AG04449 (cell line): ENCODE measurements around the gene CDON.

ENCODE experiments used
- CTCF ChIA-PET: fragments of 350-600 bp; formaldehyde crosslinking; extraction: SDS; loops from one replicate; lab custom pipeline; 2021; ENCODE audit warnings: antibody characterized with exemption; lab: Yijun Ruan, JAX
- POLR2A ChIA-PET: fragments of 400-600, 350-600 bp; formaldehyde crosslinking; extraction: SDS; loops from one replicate; lab custom pipeline; 2020; ENCODE audit warnings: antibody characterized with exemption, inconsistent platforms; lab: Yijun Ruan, JAX
- DNase-seq: peaks from one replicate; pipeline ENCODE4 v3.0.0-alpha.2; 2010; ENCODE audit warnings: low read depth, low spot score
- H3K4me3 ChIP-seq: 2 replicates; pipeline ENCODE4 v1.5.1; 2011; ENCODE audit warnings: low read depth, mild to moderate bottlenecking, control low read depth, low read length
- TF ChIP-seq, protein P1 (sequence below): IDR thresholded peaks from one replicate; pipeline ENCODE4 v1.5.1; 2011; ENCODE audit warnings: mild to moderate bottlenecking, moderate library complexity, low read length, control low read depth, inconsistent platforms; ENCODE audit not compliant: insufficient read depth; ENCODE audit errors: missing control alignments

The CDON gene

DNA sequence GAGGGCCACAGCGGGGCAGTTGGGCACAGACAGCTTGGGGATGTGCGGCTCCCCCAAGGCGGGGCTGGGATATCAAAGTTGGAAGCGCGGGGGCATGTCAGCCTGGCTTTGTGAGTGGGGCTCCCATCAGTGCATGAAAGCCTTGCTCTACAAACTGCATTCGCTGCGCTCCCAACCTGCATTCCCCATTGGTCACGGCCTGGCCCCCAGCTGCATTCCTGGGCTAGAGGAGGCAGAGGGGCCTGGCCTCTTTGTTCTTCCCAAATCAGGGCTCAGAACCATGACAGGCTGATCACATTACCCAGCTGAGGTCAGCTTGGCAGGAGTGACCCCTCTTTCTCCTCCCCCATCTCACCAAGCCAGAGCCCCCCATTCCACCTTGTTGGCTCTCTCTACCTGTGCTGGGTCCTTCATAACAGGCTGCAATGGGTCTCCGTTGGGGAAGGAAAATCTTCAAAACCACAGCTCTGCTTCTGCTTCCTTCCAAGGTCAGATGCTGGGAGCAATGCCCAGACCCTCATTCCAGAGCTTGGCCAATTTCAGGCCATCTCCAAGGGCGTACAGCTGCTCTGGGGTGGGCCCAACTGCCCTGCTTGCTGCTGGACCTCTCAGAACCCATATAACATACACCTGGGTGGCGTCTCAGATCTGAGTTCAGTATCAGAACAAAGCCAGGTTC, 38.7 kb upstream of the CDON start:
- no peak for DNase-seq
- POLR2A ChIA-PET, result no interaction called here
- CTCF ChIA-PET, result no interaction called here
- H3K4me3 ChIP-seq, result no peak overlapping the region
- TF ChIP-seq, protein P1, sequence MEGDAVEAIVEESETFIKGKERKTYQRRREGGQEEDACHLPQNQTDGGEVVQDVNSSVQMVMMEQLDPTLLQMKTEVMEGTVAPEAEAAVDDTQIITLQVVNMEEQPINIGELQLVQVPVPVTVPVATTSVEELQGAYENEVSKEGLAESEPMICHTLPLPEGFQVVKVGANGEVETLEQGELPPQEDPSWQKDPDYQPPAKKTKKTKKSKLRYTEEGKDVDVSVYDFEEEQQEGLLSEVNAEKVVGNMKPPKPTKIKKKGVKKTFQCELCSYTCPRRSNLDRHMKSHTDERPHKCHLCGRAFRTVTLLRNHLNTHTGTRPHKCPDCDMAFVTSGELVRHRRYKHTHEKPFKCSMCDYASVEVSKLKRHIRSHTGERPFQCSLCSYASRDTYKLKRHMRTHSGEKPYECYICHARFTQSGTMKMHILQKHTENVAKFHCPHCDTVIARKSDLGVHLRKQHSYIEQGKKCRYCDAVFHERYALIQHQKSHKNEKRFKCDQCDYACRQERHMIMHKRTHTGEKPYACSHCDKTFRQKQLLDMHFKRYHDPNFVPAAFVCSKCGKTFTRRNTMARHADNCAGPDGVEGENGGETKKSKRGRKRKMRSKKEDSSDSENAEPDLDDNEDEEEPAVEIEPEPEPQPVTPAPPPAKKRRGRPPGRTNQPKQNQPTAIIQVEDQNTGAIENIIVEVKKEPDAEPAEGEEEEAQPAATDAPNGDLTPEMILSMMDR, result no peak

DNA sequence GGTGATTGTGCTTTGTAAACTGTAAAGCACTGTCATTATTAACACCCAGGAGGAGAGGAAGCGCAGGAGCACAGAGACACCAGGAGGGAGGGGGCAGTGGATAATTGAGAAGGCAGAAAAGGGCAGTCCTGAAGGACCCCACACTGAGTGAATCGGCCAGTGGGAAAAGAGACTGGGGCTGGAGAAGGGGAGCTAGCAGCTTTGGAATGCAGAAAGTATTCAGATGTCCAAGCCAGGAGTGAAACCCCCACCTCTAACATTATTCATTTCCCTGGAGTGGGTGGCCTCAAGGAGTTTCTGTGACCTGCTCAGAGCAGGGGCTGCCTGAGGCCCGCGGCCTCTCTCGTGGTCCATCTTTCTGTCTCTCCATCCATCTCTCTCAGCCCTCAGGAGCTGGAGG, 38.0 kb upstream of the CDON start:
- no peak for DNase-seq
- ChIA-PET CTCF (no interaction called here), POLR2A (no interaction called here)
- H3K4me3 ChIP-seq, result no peak overlapping the region
- TF ChIP-seq, protein P1, result no peak

DNA sequence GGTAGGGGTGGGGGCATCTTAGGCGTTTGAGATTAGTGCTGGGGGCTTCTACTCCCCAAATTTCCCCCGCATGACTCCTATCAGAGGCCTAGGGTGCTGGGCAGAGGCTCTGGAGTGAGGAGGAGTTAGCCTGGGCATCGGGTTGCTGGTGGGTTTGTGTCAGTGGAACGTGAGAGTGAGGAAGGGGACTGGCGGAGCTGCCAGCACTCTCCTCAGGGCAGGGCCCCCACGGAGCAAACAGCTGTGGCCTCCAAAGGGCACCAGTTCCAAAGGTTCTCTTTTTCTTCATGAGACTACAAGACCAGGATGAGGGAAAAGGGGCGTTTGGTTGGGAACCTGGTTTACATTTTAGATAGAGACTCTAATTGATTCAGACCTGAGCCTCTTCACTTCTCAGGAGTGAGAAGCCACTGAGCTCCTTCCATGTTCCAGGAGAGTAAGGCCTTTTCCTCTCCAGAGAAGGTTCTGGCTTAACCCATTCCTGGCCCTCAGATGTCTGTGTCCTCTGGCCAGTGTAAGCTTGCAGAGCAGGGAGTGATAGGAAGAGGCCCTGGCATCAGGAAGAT, 35.6 kb upstream of the CDON start:
- ChIA-PET CTCF (no interaction called here), POLR2A (no interaction called here)
- DNase-seq, result no peak
- TF ChIP-seq, protein P1, result no peak
- H3K4me3 ChIP-seq, result no peak overlapping the region

DNA sequence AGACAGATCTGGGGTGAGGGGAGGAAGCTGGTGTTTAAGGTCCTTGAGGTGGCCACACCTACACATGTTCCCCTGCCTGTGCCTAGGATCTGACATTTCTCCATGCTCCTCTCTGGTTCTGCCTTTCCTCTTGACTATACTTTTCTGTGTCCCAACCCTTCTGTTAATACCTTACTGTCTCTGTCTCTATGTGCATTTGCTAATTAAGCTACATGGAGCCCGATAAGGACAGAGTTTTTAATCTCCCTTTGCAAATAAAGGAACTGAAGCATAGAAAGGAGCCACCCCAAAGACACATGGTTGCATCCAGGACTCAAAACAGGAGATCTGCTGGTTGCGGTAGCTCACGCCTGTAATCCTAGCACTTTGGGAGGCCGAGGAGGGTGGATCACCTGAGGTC, 33.1 kb upstream of the CDON start:
- H3K4me3 ChIP-seq, result no peak overlapping the region
- DNase-seq, result no peak
- CTCF ChIA-PET, result no interaction called here
- POLR2A ChIA-PET, result no interaction called here
- TF ChIP-seq, protein P1, result no peak

DNA sequence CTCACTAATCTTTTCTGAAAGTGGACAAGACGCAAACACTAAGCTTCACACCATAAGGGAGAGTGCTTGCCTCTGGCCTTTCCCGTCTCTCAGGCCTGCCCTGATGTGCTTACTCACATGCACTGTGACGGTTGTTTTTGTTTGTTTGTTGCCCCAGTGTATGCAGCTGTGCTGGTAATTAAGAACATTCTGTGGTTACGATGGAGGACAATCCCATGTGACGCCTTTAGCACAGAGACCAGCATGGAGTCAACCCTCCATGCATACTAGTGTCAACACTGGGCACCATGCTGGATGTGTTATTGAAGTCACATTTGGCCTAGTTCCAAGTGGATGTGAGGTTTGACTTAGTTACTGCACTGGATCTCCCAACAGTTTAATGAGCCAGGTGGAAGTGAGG, 27.8 kb upstream of the CDON start:
- POLR2A ChIA-PET, result no interaction called here
- TF ChIP-seq, protein P1, result no peak
- no peak overlapping the region for H3K4me3 ChIP-seq
- no peak for DNase-seq
- CTCF ChIA-PET, result no interaction called here

DNA sequence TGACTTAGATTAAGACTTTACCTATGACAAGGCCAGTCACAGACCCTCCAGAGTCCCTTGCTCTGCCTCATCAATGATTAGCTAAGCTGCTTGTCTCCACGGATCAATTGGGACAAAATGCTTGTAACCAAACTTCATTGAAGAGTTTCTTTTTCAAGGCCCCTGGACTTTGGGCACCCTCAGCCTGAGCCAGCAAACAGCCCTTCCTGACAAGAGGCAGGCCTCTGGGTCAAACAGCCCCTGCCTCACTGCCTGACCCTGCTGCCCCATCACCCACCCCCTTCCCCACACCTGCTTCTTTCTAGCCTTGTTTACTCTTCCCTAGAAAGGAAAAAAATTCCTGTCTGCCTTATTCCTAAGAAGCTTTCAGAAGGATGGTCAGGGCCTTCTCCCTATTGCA, 26.3 kb upstream of the CDON start:
- TF ChIP-seq, protein P1, result no peak
- no peak overlapping the region for H3K4me3 ChIP-seq
- POLR2A ChIA-PET, result no interaction called here
- DNase-seq, result no peak
- CTCF ChIA-PET, result interaction anchor here (0.7 kb wide), 1 partner anchor 105 kb away, joined by 3 read pairs; no protein-coding TSS in a partner anchor
